Astrocyte (in vitro differentiated cells and primary cell): ENCODE measurements around the gene TRIM72.
"Not testable (repeated sequence)": the region's sequence is repeated elsewhere in the genome, so short reads cannot be mapped to it uniquely, and the experiment has no call there.

Source experiments
- EZH2 ChIP-seq: IDR thresholded peaks from 2 replicates; pipeline ENCODE4 v1.6.1; 2012; ENCODE audit warnings: mild to moderate bottlenecking, low read length, inconsistent platforms; ENCODE audit not compliant: insufficient read depth
- TF ChIP-seq, protein P1 (sequence below): IDR thresholded peaks from 2 replicates; pipeline ENCODE4 v1.5.1; 2011; ENCODE audit warnings: low read depth, mild to moderate bottlenecking, inconsistent platforms, low read length, moderate library complexity; ENCODE audit not compliant: insufficient read depth

DNA sequence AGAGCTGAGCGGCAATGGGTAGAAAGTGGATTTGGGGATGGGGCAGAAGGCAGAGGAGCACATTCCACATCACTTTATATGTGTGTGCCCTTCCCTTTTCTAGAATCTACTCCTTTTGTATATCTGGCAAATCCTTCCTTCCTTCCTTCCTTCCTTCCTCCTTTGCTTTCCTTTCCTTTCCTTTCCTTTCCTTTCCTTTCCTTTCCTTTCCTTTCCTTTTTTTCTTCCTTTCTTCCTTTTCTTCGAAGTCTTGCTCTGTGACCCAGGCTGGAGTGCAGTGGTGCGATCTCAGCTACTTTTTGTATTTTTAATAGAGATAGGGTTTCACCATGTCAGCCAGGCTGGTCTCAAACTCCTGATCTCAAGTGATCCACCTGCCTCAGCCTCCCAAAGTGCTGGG lies 56.1 kb downstream of the TRIM72 start:
- TF ChIP-seq, protein P1, sequence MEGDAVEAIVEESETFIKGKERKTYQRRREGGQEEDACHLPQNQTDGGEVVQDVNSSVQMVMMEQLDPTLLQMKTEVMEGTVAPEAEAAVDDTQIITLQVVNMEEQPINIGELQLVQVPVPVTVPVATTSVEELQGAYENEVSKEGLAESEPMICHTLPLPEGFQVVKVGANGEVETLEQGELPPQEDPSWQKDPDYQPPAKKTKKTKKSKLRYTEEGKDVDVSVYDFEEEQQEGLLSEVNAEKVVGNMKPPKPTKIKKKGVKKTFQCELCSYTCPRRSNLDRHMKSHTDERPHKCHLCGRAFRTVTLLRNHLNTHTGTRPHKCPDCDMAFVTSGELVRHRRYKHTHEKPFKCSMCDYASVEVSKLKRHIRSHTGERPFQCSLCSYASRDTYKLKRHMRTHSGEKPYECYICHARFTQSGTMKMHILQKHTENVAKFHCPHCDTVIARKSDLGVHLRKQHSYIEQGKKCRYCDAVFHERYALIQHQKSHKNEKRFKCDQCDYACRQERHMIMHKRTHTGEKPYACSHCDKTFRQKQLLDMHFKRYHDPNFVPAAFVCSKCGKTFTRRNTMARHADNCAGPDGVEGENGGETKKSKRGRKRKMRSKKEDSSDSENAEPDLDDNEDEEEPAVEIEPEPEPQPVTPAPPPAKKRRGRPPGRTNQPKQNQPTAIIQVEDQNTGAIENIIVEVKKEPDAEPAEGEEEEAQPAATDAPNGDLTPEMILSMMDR = not testable (repeated sequence)
- TF ChIP-seq EZH2 = not testable (repeated sequence)
